NCI-H2227 treated with DMSO at 0.1 percent for 48 hours (cell line): ENCODE data around the gene CCDC57.

Experiments used
- DNase-seq: peaks from one replicate; lab custom pipeline; 2025; lab: John Stamatoyannopoulos, UW

CCDC57 gene

DNA sequence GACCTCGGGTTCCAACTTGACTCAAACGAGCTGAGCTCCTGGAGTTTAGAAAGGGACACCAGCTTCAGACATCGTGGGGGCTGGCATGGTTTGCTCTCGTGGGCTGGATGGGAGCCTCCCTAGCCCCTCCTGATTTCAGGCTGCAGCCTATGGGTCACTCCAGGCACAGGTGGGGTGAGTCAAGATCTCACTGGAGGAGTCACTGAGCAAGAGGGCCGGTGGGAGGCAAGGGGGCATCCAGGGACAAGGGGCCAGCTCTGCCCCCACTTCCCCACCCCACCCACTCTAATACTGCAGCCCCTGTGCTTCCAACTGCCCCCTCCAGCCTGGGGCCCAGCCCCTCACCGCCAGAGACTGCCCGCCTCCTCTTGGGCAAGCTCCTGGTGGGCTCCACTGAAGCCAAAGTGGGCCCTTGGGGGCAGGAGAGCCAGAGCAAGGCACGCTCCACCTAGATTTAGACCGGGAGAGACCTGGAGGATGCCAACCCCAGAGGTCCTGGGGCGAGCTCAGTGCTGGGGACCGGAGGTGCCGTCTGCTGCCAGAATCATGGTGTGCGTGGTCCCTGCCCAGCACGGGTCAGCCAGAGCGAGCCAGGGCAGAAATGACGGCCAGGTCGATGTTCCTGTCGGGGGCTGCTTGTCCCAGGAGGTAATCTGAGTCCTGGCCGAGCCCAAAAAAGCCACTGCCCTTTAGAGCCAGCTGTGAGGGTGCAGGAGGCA lies 22.6 kb upstream of the CCDC57 start:
- DNase-seq: no peak

DNA sequence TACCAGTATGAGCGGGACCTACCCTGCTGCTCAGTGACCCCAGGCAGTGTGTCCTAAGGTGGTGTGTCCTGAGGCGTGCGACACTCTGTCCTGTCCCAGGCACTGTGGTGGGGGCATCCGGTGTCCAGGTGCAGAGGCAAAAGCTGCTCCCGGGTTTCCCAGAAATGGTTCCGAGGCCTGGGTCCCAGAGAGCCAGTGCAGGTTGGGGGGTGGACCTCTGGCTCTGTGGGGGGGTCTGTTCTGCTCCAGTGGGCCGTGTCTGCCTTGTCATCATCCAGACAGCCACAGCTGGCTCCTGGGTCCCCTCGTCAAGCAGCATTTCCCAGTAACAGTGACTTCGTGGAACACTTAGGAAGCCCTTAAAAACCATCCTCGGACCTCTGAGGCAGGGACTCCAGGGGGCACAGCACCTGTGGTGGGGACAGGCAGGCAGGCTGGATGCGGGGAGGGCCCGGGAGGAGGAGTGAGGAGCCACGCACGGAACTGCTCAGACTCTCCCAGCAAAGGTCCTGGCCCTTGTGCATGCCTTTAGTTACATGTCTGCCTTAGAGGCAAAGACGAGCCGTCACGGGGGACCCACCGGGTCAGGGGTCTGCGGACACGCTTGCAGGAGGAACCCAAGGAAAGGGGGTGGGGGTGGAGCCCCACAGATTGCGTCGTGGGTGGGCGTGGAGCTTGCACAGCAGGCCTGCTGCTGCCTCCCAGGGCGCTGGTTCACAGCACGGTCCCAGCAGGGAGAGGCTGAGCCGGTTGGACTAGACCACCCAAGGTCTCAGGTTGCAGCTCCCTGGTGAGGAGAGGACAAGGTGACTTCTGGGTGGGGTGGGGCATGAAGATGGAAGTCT lies 21.8 kb upstream of the CCDC57 start:
- no peak for DNase-seq

DNA sequence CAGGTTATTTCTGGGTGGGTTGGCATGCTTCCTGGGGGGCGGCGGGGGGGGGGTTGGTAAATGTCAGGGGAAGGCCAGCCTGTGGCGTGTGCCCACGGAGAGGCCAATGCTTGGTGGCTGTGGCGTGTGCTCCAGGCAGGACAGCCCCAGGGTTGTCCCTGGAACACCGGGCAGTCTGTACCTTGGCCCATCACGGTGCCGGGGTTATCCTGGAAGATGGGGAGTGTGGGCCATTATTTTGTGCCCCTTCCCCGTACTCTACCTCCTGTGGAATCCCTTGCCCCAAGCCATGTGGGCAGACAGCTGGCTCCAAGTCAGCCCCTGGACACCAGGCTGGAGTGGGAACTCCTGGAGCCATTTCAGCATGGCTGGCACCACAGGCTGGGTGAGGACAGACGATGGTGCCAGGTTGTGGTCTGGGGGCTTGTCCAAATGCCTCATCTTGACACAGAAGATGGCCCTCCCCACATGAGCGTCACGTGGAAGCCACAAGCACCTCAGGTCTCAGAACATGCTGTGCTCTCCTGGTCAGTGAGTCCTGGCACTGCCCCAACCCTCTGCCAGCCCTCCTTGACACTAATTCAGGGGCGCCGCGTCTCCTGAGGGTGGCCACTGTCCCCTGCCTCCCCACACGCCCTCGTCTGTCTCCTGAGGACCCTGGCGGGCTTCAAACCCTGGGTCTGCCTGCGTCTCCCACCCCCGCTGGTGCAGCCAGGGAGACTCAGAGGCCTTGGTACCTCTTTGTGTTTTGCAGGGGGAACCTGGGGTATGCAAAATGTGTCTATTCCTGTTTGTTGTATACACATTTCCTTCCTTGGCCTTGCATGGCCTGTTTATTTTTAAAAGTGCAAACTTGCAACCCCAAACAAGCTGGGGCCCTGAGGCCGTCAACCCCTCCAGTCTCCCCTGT lies 20.5 kb upstream of the CCDC57 start:
- no peak for DNase-seq

GRCh38 chr17:82232322-82232820 lies 19.7 kb upstream of the CCDC57 start:
- no peak for DNase-seq

DNA sequence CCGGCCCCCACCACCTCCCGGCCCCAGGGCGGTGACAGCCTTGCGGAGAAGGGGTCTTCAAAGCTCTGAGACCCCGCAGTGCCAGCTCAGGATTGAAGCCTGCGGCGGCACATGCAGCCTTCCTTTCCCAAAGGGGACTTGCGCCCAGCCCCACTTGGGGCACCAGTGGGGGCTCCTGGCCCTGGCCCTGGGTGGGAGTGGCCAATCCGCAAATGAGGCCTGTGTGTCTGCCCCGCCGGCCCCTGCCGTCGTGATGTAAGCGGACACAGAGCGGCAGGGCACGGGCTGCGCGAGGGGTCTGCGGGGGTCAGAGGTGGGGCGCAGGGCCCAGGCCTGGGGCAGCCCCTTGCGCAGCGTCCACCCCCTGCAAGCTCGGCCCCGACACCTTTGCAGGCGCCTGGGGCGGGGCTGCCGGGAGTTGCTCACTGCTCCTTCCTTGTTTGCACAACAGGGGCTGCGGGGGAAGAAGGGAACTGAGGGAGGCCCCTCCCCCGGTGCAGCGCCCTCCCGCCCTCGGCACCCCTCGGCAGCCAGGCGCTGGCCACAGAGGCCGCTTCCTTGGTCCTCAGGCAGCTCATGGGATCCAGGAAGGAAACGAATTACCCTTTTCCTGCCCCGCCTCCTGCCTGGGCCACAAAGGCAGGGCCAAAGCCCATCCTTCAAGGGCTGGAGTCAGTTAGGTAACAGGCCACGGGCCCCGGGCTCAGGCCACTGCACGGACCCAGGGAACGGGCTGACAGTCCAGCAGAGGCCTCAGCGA lies 19.1 kb upstream of the CCDC57 start:
- DNase-seq: no peak

- no peak for DNase-seq
Observed at GRCh38 chr17:82231312-82231561, 18.6 kb upstream of the CCDC57 start.

DNA sequence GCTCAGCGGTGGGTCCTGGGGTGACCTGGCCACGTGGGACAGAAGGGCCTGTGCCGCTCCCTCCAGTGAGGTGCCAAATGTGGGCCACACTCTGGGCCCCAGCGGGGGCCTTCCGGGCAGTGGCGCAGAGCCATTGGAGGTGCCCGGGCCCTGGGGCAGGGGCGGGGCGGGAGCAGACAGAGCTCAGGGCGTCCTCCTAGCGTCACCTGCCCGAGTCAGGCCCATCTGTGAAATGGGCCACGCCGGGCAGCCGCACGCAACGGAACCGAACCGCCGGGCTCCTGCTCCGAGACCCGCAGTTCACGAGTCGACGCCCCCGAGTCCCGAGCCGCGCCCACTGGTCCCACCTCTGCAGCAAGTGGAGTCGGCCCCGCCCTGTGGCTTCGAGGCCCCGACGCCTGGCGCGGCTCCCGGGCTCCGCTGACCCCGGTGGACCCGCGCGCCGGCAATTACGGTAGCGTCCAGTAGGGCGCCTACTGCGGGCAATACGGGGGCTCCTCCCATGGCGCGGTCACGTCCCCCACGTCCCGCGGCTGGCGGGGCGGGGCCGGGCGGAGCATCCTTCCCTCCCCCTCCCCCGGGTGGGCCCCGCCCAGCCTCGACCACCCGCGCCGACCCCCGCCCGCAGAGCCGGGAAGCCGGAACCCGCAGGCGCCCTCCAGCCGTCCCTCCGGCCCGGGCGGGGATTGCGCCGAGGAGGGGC lies 18.1 kb upstream of the CCDC57 start:
- DNase-seq: no peak

DNA sequence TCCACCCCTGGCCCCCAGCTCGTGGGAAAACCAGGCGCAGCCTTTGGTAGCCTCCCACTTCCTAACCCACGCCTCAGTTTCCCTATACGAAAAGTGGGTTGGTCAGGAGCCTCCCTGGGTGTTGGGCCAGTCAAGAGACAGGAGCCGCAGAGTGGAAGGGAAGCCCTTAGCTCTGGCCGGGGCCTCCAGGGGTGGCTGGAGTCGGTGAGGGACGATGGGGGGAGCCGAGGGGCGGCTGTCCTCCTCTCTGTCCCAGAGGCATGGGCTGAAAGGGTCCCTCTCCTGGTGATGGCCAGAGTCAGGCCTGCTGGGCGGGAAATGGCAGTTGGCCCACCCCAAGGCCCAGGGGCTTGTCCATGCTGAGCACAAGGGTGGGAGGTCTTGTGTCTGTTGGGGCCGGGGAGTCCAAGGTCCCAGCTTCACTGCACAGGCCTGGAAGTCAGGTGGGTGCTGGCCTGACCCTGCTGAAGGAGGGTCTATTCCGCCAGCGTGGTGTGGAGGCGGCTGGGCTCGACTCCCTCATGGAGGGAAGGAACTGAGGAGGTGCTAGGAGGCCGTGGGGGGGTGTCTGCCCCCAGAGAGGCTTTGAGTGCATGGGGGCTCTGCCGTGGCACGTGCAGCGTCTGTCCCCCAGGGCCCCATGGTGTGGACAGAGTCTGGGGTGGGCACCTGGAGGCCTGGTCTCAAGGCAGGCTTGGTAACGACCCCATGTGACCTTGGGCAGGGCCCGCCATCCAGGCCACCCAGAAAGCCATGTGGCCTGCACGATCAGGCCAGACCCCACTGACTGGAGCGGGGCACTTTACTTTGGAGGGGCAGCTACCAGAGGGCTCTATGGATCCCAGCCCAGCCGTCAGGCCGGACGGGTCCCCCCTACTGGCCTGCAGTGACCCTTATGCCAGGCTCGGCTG lies 17.3 kb upstream of the CCDC57 start:
- DNase-seq: no peak

DNA sequence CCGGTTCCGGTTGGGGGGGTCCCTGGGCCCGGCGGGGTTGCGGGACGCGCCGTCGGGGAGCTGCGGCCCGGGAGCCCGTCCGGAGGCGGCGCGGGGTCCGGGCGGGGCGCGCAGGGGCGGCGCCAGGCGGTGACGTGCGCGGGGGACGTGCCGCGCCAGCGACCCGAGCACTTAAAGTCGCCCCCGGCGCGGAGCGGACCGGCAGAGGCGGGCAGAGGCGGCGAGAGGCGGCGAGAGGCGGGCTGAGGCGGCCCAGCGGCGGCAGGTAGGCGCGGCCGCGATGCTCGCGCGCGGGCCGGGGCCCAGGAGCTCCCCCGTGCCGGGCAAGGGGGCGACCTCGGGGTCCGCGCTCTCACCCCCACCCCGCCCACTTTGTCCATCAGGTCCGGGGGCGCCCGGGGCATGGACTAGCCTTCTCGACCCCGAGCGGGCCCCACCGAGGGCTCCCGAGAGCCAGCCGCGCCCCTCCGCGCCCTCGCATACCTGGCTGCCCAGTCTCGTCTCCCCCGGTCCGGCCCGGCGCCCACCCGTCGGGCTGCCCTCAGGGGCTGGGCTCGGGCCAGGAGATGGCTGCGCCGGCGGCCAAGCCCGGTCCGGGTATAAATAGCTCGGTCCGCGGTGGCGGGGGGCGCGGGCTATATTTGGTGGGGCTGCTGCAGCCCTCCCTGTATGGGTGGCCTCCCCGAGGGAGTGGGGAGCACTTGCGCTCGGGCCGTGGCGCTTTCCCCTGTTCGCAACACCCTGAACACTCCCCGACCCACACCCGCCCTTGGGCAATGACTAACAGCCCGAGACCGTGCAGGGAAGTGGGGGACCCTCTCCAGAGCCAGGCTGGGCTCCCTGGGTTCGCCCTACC lies 16.4 kb upstream of the CCDC57 start, which contains the start of gene SLC16A3:
TSS of gene SLC16A3 (plus strand) at position 201 of the 856 bp plus-strand sequence. CDS start 6,967 bp downstream, outside the sequence.
- peak; percentile 42 for DNase-seq

DNA sequence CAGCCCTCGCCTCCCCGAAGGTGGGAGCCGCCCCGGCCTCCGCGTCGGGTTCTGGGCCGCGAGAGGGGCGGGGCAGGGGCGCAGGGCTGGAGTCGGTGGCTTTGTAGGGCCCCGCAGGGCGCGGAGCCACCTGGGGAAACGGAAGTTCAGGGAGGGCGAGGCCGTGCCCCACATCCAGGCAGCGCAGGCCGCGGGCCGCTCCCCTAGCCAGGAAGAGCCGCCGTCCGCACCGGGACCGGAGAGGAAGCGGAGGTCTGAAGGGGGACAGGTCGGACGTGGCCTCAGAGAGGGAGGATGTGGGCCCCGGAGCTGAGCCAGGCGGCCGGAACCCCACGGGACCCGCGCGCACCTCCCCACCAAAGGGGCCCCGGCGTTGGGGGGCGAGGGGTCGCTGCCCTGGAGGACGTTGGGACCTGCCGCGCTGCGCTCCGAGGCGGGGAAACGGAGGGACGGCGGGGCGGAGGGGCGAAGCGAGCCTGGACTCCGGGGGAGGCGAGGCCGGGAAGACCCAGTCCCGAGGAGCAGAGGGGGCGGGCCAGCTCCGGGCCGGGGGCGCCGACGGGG lies 15.7 kb upstream of the CCDC57 start:
- no peak for DNase-seq

- no peak for DNase-seq
Observed at GRCh38 chr17:82227629-82228277, 15.1 kb upstream of the CCDC57 start.

DNA sequence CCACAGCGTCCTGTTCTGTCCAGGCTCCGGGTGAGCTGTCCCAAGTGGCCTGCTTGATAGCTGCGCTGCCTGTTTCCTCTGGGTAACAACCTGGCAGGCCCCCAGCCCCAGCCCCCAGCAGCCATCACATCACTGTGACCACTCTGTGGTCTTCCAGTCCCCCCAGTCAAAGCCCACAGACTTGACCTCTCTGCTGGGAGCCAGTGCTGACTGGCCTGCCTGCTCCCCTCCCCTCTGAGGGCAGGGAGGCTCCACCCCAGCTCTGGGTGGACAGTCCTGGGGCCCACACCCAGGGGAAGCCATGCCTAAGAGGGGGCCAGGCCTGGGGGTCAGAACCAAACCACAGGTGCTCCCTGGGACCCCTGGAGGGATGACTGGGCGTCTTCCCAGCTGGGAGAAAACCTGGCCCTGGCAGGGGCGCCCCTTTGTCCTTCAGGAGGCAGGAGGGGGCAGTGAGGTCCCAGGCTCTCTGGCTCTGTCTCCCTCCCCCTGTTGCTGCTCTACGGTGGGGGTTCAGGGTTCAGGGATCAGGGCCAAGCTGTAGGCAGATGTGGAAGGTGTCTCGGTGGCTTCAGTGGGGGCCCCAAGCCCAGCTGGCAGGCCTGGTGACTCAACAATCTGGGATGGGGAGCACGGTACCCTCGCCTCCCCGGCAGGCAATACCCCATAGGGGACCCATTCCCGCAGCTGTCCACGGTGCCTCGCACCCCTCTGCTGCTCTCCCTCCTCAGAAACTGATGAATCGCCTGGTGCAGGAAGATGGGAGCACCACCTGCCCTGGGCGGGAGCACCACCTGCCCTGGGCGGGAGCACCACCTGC lies 14.4 kb upstream of the CCDC57 start:
- DNase-seq: no peak

- no peak for DNase-seq
Observed at GRCh38 chr17:82226146-82226808, 13.6 kb upstream of the CCDC57 start.

GRCh38 chr17:82225368-82226029 lies 12.9 kb upstream of the CCDC57 start:
- no peak for DNase-seq

- DNase-seq: no peak
Observed at GRCh38 chr17:82224666-82225065, 12.0 kb upstream of the CCDC57 start.

GRCh38 chr17:82223517-82223916 lies 10.9 kb upstream of the CCDC57 start:
- no peak for DNase-seq
